NCI-H748 treated with DMSO at 0.1 percent for 48 hours (cell line): ENCODE results near the gene FBLIM1.

Experiments used
- DNase-seq: peaks from one replicate; lab custom pipeline; 2025; lab: John Stamatoyannopoulos, UW

FBLIM1 gene

DNA sequence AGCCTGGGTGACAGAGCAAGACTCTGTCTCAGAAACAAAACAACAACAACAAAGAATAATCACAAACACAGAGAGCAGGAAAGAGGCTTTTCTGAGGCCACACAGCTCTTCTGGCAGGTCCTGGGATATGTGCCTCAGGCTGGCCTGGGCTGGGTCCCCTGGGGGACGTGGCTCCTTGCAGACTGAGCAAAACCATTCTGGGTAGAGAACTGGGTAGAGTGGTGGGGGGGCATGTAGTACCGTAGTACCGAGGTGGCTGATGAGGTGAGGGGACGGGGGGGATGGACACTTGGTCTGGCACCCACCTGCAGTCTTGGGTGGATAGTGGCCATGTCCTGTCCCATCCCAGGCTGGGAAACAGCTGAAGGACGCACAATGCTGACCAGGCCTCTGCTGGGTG, 10.3 kb upstream of the FBLIM1 start:
- DNase-seq: no peak

DNA sequence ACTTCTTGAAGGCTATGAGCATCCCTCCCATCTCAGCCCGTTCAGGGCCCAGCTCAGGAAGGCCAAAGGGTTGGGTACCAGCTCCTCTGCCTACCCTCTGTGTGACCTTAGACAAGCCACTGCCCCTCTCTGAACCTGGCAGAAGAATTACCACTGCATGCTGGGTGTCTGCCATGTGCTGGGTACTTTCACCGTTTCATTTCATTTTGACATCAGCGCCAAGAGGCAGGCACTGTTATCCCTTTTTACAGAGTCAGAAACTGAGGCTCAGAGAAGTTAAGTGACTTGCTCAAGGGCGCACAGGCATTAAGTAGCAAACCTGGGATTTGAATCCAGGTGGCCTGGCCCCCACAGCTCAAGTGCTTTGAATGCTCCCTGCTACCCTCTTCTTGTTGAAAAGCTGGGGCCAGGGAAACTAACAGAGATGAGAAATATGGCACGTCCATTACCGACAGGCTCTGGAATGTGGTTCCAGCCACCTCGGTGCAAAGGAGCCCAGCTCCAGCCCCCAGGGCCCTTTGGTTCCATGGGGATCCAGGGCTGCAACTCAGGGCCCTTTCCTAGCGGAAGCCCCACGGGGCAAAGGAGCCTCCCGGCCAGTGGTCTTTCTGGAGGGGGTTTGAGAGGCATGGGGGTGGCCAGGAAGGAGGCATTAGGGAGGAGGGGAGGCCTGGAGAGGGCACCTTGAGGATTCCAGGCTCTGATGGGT, 9.8 kb upstream of the FBLIM1 start:
- no peak for DNase-seq

DNA sequence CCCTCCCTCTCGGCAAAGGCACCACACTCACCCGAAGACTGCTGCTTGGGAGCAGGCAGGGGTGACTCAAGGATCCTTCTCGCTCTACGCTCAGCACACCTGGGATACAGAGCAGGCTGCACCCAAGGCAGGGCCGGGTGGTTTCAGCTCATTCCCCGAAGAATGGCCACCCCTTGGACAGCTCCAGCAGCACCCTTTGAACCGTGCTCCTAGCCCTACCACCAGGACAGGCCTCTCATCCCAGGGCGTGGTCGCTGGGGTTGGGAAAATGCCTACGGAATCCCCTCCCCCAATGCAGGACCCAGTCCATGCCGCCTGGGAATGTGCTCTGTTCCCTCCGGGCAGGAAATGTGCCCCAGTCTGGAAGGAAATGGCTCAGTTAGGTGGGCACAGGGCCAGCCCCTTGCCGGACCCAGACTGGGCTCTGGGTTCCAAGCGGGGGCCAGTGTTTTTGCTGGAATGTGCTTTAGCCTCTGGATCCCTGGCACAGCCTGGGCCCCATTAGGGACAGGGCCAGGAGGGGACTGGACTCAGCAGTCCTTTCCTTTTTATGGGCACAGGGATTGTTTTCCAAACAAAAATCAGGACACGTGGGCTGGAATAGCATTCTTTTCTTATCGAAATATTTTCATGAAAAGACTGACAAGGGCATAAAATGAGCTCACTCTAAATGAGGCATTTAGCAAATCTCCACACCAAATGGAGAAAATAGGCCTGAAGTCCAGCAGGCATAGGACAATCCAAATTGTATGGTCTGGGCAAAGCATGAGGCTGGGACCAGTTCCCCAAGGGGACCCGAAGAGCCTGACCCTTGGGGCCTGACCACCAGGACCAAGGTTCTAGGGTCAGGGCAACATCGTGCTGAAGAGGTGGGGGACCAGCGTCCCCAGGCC, 8.9 kb upstream of the FBLIM1 start:
- no peak for DNase-seq

DNA sequence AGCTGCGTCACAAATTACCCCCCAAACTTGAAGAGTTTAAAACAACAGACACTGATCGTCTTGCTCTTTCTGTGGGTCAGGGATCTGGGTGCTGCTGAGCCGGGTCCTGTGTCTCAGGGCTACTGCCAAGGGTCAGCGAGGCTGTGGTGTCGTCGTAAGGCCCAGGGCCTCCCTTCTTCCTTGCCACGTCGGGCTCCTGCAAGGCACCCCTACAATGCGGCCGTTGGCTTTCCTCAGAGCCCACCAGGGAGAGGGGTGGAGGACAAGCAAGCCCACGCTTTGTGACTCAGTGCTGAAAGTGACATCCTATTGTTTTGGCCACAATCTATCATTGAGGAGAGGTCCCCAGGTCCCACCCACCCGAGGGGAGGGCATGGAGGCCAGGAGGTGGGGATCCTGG, 7.7 kb upstream of the FBLIM1 start:
- no peak for DNase-seq

DNA sequence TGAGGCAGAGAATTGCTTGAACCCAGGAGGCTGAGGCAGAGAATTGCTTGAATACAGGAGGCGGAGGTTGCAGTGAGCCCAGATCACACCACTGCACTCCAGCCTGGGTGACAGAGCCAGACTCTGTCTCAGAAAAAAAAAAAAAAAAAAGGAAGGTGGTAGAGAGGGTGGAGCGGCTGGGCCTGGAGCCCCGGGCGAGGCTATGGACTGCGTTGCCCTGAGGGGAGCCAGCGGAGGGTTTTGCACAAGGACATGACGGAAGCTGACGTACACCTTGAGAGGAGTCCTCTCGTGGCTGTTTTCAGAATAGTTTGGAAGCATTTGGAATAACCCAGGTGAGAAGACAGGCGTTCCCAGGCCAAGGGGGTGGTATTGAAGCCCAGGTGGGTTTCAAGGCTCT, 6.9 kb upstream of the FBLIM1 start:
- no peak for DNase-seq

DNA sequence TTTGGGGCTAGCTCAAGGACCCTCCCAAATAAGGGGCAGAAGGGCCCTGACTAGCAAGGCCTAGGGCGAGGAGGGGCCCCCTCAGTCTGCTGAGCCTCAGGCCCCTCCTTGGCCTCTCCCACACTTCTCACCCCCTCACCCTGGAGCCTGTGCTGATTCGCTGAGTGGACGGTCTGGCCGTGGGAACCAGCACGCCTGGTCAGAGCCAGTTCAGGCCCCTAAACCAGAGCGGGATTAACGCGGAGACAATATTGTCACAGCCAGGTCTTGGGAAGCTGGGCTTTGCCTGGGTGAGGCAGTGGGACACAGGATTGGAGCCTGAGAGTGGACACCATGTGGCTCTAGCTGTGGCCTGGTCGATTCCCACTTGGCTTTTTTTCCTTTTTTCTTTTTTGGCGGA, 4.8 kb upstream of the FBLIM1 start:
- no peak for DNase-seq

DNA sequence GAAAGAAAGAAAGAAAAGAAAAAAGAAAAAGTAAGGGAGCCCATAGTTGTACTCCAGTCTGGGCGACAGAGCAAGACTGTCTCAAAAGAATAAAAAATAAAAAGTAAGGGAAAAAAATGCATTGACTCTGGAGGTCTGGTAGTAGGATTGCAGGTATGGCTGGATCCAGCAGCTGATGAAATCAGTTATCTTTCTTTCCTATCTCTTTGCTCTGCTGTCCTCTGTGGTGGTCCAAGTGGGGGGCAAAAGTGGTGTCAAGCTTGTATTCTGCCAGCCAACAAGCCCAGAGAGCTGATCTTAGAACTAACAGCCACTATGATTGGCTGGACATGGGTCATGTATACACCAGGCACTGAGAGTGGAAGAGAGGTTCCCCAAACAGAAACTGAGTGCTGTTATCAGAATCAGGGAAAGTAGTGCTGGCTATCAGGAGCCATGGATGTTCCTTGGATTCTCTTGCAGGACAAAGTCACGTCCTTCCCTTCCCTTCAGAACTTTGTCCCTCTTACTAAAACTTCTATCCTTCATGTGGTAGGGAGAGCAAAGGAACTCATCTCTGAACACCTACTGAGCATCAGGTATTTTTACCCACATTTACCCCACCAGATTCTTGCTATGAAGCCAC, 3.5 kb upstream of the FBLIM1 start:
- no peak for DNase-seq

DNA sequence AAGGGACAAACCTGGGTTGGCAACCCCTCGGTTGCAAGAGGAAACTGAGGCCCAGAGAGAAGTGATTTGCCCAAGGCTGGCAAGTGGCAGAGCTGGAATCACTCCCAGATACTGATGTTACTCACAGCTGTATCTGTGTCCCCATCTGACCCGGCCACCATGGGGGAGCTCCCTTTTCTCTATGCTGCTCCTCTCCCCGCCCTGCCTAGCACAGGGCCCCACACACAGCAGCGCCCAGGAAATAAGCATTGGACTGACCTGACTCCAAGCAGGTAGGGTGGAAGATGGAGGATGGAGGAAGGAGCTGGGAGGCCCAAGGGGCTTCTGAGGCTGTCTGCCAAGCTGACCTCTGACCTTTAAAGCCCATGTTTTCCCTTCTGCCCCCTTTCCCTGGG, 3.0 kb upstream of the FBLIM1 start:
- DNase-seq: no peak

DNA sequence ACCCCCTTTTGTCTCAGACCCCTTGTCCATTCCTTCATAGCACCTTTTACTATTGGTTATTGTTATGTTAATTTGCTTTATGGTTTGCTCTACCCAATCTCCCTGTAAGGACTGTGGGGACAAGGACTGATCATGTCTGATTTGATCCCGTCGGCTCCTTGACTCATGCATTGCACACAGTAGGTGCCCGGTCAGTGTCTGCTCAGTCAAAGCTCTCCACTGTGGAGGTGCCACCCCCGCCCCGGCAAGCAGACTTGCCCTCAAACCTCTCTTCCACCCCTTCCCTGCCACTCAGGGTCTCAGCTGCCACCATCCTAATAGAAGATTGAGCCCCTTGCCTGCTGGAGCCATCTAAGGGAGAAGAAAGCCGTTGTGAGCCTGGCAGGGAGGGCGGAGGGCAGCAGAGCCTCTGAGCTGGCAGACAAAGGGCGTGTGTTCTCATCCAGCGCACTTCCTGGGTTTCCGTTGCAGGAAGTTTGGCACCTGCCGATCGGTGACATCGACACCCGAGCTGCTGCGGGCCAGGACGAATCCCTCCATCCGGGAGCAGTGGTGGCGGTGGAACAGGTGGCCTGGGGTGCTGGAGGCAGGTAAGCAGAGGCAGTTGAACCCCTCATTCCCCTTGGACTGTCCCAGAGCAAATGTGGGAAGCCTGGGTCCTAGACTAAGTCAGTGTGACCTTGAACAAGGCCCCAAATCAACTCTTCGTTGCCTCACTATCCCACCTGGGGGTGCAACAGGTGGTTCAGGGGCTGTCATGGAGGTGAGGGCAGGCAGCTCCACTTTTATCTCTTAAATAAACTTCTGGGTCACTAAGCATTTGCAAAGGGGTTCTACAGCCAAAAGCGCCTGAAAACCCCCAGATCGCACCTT, 2.2 kb upstream of the FBLIM1 start:
- DNase-seq: no peak

DNA sequence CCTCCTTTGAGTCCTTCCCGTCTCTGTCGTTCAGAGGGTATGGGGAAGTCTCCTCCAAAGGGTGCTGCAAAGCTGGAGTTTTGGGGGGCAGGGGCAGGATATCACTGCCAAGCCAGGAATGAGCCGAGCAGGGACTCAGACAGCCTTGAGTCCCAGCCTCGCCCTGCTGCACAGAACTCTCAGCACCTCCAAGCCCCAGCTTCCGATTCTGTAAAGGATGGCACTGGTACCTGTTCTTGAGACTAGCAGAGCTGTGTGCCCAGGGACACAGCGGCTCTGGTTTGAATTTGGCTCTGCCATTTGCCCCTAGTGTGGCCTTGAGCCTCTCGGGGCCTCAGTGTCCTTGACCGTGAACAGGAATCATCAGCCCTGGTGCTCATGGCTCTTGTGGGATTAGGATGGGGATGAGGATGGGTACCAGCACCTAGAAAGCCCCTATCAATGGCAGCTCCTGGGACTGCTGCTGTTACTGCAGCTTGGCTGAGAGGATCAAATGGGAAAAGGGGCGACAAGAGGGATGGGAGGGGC, 1.5 kb upstream of the FBLIM1 start:
- DNase-seq: no peak

DNA sequence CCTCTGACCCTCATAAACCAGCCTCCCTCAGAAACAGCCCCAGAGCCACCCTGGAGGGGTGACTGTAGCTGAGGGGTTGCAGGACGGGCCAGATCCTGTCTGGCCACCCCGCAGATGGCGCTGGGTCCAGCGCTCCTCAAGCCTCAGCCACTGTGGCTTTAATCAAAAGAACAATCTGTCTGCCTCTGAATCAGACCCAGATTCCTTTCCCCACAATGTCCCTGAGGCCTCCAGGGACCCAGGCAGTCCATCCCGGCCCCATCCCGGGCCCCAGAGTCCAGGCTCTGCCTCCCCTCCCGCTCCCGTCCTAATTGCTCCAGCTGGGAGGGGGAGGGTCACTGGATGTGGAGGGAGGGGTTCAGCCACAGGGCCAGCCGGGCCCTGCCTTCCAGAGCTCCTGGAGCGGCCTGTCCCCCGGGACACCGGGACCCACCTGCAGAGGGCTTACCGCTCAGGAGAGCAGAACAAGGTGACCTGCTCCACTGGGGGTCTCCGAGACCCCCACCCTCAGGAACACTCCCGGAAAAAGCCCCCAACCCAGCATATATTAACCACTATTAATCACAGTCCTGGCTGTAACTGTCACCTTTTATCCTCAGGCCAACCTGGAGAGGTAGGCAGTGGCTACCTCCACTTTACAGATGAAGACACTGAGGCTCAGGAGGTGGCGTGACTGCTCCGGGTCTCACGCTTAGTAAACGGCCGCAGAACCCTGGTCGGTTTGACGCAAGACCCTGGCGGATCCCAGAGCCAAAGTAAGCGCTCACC, 836 bp upstream of the FBLIM1 start:
- DNase-seq: no peak

DNA sequence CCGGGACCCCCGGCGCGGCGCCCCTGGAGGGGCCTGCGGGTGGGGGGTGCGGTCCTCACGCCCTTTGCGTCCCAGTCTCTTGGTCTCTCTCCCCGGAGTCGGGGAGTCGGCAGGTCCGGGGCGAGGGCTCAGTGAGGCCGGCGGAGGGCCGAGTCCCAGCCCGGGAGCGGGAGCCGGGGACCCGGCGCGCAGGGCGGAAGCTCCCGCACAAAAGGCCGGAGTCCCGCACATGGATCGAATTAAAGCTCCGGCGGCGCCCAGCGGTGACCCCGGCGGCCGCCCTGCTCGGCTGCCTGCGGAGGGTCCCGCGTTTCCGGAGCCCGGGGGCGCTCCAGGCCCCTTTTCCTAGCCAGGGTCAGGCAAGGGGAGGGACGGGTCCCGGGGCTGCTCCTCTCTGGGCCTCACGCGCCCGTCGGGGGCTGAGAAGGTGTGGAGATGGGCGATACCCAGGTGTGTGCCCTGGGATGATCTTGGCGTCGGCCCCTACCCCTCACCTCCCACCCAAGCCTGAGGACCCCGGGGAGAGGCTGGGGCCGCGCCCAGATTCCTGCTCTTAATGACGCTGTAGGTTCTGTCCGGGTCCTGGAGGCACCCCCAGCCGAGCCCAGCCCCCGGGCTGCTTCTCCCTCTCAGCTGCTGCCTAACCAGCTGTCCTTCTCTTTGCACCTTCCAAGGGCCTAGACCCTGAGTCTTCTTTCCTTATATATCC, 512 bp downstream of the FBLIM1 start:
- DNase-seq: no peak

DNA sequence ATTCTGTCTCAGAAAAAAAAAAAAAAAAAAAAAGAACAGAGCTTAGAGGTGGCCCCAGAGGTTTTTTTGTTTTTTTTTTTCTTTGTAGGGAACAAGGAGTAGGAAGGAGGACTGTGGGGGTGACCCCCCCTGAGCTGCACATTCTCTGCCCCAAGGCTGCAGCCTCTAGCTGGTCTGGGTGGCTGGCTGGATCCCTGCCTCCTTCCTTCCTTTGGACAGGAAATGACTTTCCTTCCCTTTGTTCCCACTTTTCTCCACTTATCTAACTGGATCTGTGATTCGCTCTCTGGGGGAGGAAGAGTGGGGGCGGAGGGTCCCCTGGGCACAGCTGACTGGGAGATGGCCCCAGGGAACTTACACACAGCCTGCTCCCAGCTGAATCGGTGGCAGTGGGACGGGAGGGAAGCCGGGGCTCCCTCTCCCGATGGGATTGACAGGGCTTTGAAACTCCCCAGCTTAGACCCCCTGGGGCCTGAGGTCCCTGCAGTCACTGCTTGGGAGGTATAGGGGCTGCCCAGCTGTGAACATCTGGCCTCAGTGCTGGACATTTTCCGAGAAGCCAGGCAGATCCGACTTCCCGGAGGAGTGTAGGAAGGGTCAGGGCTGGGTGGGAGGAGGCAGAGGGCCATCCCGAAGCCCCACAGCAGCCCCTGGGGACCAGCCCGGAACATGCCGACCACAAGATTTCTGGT, 2.1 kb downstream of the FBLIM1 start:
- DNase-seq: no peak

DNA sequence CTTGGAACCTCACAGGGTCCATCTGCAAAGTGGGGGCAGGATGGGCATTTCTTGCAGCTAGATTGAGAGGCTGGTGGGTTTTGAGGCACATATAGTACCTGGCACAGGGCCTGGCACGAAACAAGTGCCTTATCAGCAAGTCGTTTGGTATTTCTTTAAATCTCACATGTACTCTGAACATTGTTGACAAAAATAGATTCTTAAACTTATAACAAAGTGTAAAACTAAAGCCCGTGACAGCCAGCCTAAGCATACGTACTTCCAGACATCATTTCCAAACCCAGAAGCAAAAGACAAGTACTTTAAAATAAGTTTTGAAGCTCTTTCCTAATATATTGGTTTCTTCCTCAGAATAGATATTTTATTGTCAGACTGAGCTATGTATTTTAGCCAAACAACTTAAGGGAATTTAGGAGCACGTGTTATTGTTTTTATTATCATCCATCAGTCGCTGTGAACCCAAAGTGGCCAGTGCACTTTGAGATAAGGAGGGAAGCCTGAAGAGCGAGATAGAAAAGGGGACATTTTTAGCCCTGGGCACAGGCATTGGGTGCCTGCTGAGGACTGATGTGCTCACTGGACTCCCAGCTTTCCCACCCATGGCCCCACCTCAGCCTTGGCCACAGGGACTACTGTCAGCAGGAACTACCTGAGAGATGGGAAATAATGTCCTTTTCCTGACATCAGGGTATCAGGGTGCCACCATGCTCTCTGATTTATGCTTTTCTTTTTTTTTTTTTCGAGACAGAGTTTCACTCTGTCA, 3.0 kb downstream of the FBLIM1 start:
- no peak for DNase-seq

DNA sequence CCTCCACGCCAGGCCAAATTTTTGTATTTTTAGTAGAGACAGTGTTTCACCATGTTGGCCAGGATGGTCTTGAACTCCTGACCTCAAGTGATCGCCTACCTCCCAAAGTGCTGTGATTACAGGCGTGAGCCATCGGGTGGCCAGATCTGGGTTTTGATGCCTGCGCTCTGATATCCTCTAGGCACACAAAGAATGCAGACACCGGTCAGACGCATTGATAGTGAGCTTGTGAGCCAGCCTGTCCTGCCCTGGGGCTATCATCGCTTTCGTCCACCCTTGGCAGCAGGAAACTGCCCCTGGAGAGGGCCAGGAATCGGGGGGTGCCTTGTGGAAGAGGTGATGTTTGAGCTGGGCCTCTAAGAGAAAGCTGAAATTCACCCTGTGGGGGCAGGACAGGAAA, 4.0 kb downstream of the FBLIM1 start:
- no peak for DNase-seq

DNA sequence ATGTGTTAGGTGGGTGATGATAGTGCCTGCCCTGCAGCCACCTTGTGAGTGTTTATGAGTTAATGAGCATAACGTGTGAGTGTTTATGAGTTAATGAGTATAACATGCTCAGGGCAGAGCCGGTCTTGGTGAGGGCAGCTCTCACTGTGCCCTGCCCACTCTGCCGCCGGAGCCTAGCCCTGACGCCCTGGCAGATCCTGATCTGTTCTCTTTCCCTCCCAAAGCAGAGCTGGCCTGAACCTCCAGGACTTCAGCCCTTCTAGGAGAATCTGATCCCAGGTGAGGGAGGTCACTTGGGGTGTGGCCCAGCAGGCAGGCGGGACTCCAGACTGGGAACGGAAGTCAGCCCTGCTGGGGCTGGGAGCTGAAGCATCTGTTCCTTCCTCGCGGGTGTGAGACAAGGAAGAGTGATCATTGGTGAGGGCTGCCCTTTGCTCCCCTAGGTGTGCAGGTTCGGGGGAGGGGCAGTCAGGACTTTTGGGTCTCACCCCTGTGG, 5.7 kb downstream of the FBLIM1 start:
- no peak for DNase-seq

DNA sequence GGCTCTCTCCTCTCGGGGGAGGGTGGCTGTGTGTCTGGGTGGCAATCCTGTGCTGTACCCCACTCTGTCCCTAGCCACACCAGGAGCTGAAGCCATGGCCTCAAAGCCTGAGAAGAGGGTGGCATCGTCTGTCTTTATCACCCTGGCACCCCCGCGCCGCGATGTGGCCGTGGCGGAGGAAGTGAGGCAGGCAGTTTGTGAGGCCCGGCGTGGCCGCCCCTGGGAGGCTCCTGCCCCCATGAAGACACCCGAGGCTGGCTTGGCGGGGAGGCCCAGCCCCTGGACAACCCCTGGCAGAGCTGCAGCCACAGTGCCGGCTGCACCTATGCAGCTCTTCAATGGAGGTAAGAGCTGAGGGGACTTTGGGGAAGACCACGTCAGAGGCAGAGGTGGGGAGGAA, 6.3 kb downstream of the FBLIM1 start:
- DNase-seq: no peak

DNA sequence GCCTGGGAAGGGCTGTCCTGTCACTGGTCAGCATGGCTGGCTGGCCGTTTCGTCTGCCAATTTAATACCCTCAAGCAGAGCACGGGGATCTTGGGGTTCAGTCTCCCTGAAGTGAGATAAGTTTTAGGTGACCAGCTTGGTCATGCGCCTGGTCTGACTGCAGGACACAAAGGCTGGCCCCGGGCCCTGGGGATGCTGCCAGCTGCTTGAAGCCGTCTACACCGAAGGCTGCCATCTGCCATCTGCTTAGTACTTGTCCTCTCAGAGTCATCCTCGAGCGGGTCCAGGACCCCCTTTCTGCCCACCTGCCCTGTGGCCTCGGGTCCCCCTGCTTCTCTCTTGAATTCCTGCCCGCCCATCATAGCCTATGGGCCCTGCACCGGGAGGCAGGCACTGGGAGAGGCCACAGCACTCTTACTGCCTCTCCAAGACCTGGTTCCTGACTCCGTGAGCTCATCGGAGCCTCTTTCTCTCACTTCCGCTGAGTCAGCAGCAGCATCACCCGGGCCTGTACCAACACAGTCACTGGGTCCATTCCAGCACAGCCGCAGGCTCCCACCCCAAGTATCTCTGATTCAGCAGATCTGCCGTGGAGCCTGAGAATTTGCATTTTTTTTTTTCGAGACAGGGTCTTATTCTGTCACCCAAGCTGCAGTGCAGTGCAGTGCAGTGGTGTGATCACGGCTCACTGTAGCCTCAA, 7.0 kb downstream of the FBLIM1 start:
- no peak for DNase-seq
